SH-SY5Y (cell line): Measurements from ENCODE around the gene SEL1L3.

Experiments used
- GATA2 ChIP-seq: IDR thresholded peaks from 2 replicates; pipeline ENCODE4 v1.6.1; 2011; ENCODE audit warnings: mild to moderate bottlenecking, low read depth, low read length
- GATA3 ChIP-seq: IDR thresholded peaks from 2 replicates; pipeline ENCODE4 v1.6.1; 2011; ENCODE audit warnings: low read depth, mild to moderate bottlenecking, low read length, moderate library complexity

- TF ChIP-seq GATA2 (no peak), GATA3 (no peak)
Measured at GRCh38 chr4:25879587-25879986, 16.8 kb upstream of the SEL1L3 start.
